Panc1 (cell line): ENCODE results near the gene TSSK6. TPM values are rescaled to one million over a fixed set of nuclear protein-coding genes. Genes with fewer than 3 reads are reported as not detected.
A peak's percentile ranks its signal among the peaks of the same experiment; 100 is the strongest.

Source experiments
- ATAC-seq: fragments of 200-7000 bp; cut with Tn5 transposase; 2 replicates; pipeline ENCODE4 v1.9.1; 2020; ENCODE audit warnings: mild to moderate bottlenecking, moderate library complexity
- BruUV-seq: library from RNA; stranded (reverse); fragments of 400-500 nt; replicated peaks from 2 replicates; lab custom pipeline; 2021; lab: Mats Ljungman, UMichigan
- CTCF ChIA-PET: fragments of 300-600 bp; sonication (Branson Sonifier 250); formaldehyde crosslinking; loops from one replicate; lab custom pipeline; 2022; ENCODE audit warnings: antibody characterized with exemption; lab: Charles Lee
- POLR2A ChIA-PET: fragments of 300-600 bp; sonication (Branson Sonifier 250); formaldehyde crosslinking; loops from one replicate; lab custom pipeline; 2022; ENCODE audit warnings: antibody characterized with exemption; lab: Charles Lee
- DNase-seq: peaks from one replicate; pipeline ENCODE4 v3.0.0-alpha.2; 2010; ENCODE audit warnings: low read depth, low spot score
- H3K27ac ChIP-seq: 2 replicates; pipeline ENCODE4 v1.5.1; 2011; ENCODE audit warnings: mild to moderate bottlenecking, low read length, inconsistent platforms
- H3K27me3 ChIP-seq: fragments of 200-500 bp; sonication (Bioruptor generic); 2 replicates; pipeline ENCODE4 v1.6.0; 2014; ENCODE audit warnings: low read length, inconsistent platforms; ENCODE audit not compliant: control insufficient read depth, insufficient read depth
- H3K36me3 ChIP-seq: fragments of 200-500 bp; sonication (Bioruptor generic); 2 replicates; pipeline ENCODE4 v1.5.1; 2014; ENCODE audit warnings: inconsistent platforms, mild to moderate bottlenecking, low read length, moderate library complexity; ENCODE audit not compliant: control insufficient read depth, insufficient read depth
- H3K4me1 ChIP-seq: 2 replicates; pipeline ENCODE4 v1.5.1; 2011; ENCODE audit warnings: inconsistent platforms, mild to moderate bottlenecking, low read length, moderate library complexity; ENCODE audit not compliant: control insufficient read depth, insufficient read depth
- H3K4me3 ChIP-seq, 2 experiments: 2 replicates each; pipeline ENCODE4 v1.5.1; 2011 to 2012; ENCODE audit warnings: low read depth in 2 of 2, low read length in 2 of 2, mild to moderate bottlenecking in 2 of 2, inconsistent platforms in 1 of 2, moderate library complexity in 1 of 2
- H3K9me3 ChIP-seq: fragments of 200-500 bp; sonication (Bioruptor generic); 2 replicates; pipeline ENCODE4 v1.5.1; 2014; ENCODE audit warnings: low read depth, mild to moderate bottlenecking, inconsistent platforms, low read length, moderate library complexity; ENCODE audit not compliant: control insufficient read depth, insufficient read depth
- CTCF ChIP-seq: fragments of 450-650 bp; IDR thresholded peaks from 2 replicates; pipeline ENCODE4 v1.5.1; 2017; ENCODE audit warnings: mild to moderate bottlenecking
- POLR2AphosphoS5 ChIP-seq: IDR thresholded peaks from 2 replicates; pipeline ENCODE4 v1.6.1; 2012; ENCODE audit warnings: mild to moderate bottlenecking, low read depth, low read length, moderate library complexity
- REST ChIP-seq, 2 experiments: IDR thresholded peaks; 2 replicates each; pipeline ENCODE4 v1.6.1; 2011 to 2012; ENCODE audit warnings: low read depth in 2 of 2, control low read depth in 1 of 2, low read length in 1 of 2, mild to moderate bottlenecking in 1 of 2, moderate library complexity in 1 of 2; ENCODE audit not compliant: insufficient read depth in 1 of 2
- SIN3A ChIP-seq: IDR thresholded peaks from 2 replicates; pipeline ENCODE4 v1.6.1; 2012; ENCODE audit warnings: low read depth, mild to moderate bottlenecking, low read length, moderate library complexity, borderline replicate concordance; ENCODE audit not compliant: insufficient read depth
- TCF7L2 ChIP-seq: IDR thresholded peaks from 2 replicates; pipeline ENCODE4 v1.6.1; 2011; ENCODE audit warnings: mild to moderate bottlenecking, low read depth, low read length, inconsistent platforms
- in situ Hi-C: cut with HindIII; loops from 2 replicates; pipeline ENCODE4 v1.10.0; 2016; ENCODE audit warnings: low sequenced_read_pairs, low pct_unique_long_range_greater_than_20kb
- intact Hi-C: fragments of 100-400 bp; cut with micrococcal nuclease; formaldehyde crosslinking; loops from one replicate; pipeline ENCODE4 v1.10.0; 2022; ENCODE audit not compliant: unreplicated experiment
- total RNA-seq: library from RNA; stranded (reverse); gene quantifications from one replicate; pipeline ENCODE4 v1.2.1, GENCODE V29; 2021; ENCODE audit not compliant: unreplicated experiment

TSSK6 gene
- total RNA-seq, 1 experiment from 2014 or later, result 1.8 TPM

DNA sequence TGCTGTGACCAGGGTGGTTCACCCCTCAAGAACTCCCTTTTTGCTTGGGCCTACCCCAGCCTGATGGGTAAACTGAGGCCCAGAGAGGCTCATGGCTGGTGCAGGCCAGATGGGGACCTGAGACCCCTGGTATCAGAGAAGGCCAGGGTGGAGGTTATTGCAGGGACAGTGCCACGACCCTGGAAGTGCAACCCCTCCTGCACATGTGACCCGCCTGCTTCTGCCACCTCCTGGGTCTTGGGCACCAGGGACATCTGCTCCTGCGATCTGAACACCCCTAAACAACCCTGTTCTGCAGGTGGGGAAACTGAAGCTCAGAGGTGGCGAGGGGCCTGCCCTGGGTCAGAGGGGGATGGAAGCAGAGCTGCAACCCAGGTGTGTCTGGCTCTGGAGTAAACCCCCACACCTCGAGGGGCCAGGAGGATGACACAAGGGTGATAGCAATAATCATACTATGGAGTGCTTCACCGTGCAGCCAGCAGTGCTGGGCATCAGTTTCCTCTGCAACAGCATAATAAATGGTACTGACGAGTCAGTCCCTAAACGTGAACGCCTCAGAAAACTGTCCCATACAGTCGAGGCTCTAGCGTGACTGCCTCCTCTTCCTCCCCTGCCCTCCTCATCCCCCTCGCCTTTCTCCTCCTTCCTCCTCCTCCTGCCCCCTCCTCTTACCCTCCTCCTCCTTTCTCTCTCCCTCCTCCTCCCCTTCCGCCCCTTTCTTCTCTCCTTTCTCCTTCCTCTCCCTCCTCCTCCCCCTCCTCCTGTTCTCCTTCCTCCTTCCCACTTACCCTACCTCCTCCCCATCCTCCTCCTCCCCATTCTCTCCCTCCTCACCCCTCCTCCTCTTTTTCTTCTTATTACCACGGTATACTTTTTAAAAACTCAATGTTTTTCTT is 17.7 kb upstream of the TSSK6 start:
- no TSS peak for BruUV-seq
- H3K9me3 ChIP-seq, result no peaks in the 10 kb centered on the region
- DNase-seq (no peak), ATAC-seq (no peak)
- ChIA-PET POLR2A (interaction anchor here (0.5 to 0.6 kb wide), 2 partner anchors 64 to 87 kb away, joined by 4 to 6 read pairs; no protein-coding TSS in a partner anchor), CTCF (interaction anchor here (0.6 to 1.4 kb wide), 5 partner anchors 16 to 202 kb away, joined by 3 to 9 read pairs (median 3); no protein-coding TSS in a partner anchor)
- no peaks in the 10 kb centered on the region for H3K27me3 ChIP-seq
- H3K4me1 ChIP-seq, result no peaks in the 10 kb centered on the region
- in situ Hi-C loops, result no loop called here
- intact Hi-C loops, result loop anchor here (10.0 kb wide), 1 partner anchor 112 kb away; the partner anchor contains the start of gene GMIP
- H3K36me3 ChIP-seq, result no peaks in the 10 kb centered on the region
- no peak overlapping the region for H3K27ac ChIP-seq
- TF ChIP-seq CTCF, result no peak
- TF ChIP-seq REST (IDR thresholded peaks at IDR 0.05; ENCODE audit: insufficient read depth in 1 of 2, low read depth in 2 of 2, low read length in 1 of 2), result no peak
- no peak for TF ChIP-seq POLR2AphosphoS5
- TF ChIP-seq TCF7L2, result no peak
- TF ChIP-seq SIN3A, result no peak
- no peak overlapping the region for H3K4me3 ChIP-seq

GRCh38 chr19:19531951-19532805 is 16.8 kb upstream of the TSSK6 start:
- POLR2A ChIA-PET, result interaction anchor here (0.5 to 0.6 kb wide), 2 partner anchors 65 to 88 kb away, joined by 4 to 6 read pairs; no protein-coding TSS in a partner anchor
- BruUV-seq, result no TSS peak
- intact Hi-C loops (loop anchor here (10.0 kb wide), 1 partner anchor 113 kb away; the partner anchor contains the start of gene GMIP), in situ Hi-C loops (no loop called here)
- Histone ChIP-seq H3K4me3 (no peak overlapping the region), H3K27ac (no peak overlapping the region), H3K27me3 (no peaks in the 10 kb centered on the region), H3K9me3 (no peaks in the 10 kb centered on the region), H3K4me1 (no peaks in the 10 kb centered on the region), H3K36me3 (no peaks in the 10 kb centered on the region)
- ATAC-seq, result peak; percentile 82
- no peak for DNase-seq
- TF ChIP-seq REST (IDR thresholded peaks at IDR 0.05; ENCODE audit: insufficient read depth in 1 of 2, low read depth in 2 of 2, low read length in 1 of 2) (no peak), POLR2AphosphoS5 (0 out of 2 replicates have a peak, but pooled peaks have one; percentile 33), CTCF (peak; percentile 92)
- CTCF ChIA-PET, result interaction anchor here (0.6 to 1.4 kb wide), 8 partner anchors 16 to 203 kb away, joined by 3 to 9 read pairs (median 3); no protein-coding TSS in a partner anchor
